Activated CD4-positive, alpha-beta T cell treated with anti-CD3 and anti-CD28 coated beads, Interleukin-2, amount 50 U/mL, for 1 hour (primary cell): ENCODE measurements around the gene MCUB.
"Not testable (repeated sequence)": the region's sequence is repeated elsewhere in the genome, so short reads cannot be mapped to it uniquely, and the experiment has no call there.

Source experiments
- DNase-seq: peaks from one replicate; pipeline ENCODE4 v3.0.0-alpha.2; 2020

Gene MCUB

GRCh38 chr4:109559983-109560686, at the start of gene MCUB:
Gene MCUB (plus strand): TSS chr4:109560246. CDS start chr4:109560338, 92 bp downstream.
- DNase-seq: peak; percentile 91

- DNase-seq: no peak
These were observed 49.4 kb upstream of the MCUB start for GRCh38 chr4:109510687-109511086.

- DNase-seq: no peak
These were observed 48.6 kb upstream of the MCUB start for GRCh38 chr4:109511414-109511813.

- not testable (repeated sequence) for DNase-seq
These were observed 46.7 kb upstream of the MCUB start for GRCh38 chr4:109513368-109513767.

- DNase-seq: no peak
These were observed 27.9 kb upstream of the MCUB start for GRCh38 chr4:109532182-109532581.

GRCh38 chr4:109545401-109545800, 14.6 kb upstream of the MCUB start:
- no peak for DNase-seq

- no peak for DNase-seq
These were observed 12.7 kb upstream of the MCUB start for GRCh38 chr4:109547394-109547793.

- DNase-seq: no peak
These were observed 11.4 kb upstream of the MCUB start for GRCh38 chr4:109548655-109549054.

- no peak for DNase-seq
These were observed 7.8 kb upstream of the MCUB start for GRCh38 chr4:109552237-109552636.

GRCh38 chr4:109553130-109553529, 6.9 kb upstream of the MCUB start:
- DNase-seq: no peak

GRCh38 chr4:109554971-109555370, 5.1 kb upstream of the MCUB start:
- no peak for DNase-seq

- no peak for DNase-seq
These were observed 2.6 kb upstream of the MCUB start for GRCh38 chr4:109557433-109557832.

GRCh38 chr4:109558095-109558494, 2.0 kb upstream of the MCUB start:
- DNase-seq: not testable (repeated sequence)

- peak; percentile 39 for DNase-seq
These were observed 442 bp upstream of the MCUB start for GRCh38 chr4:109559625-109559982.

- DNase-seq: peak; percentile 47
These were observed 828 bp downstream of the MCUB start for GRCh38 chr4:109560687-109561461.

GRCh38 chr4:109562457-109563239, 2.6 kb downstream of the MCUB start:
- DNase-seq: no peak

- DNase-seq: no peak
These were observed 11.4 kb downstream of the MCUB start for GRCh38 chr4:109571494-109571893.

GRCh38 chr4:109572154-109572553, 12.1 kb downstream of the MCUB start:
- no peak for DNase-seq

GRCh38 chr4:109574443-109574850, 14.4 kb downstream of the MCUB start:
- no peak for DNase-seq

- DNase-seq: no peak
These were observed 15.1 kb downstream of the MCUB start for GRCh38 chr4:109574931-109575804.

- no peak for DNase-seq
These were observed 16.4 kb downstream of the MCUB start for GRCh38 chr4:109576462-109576861.

- DNase-seq: no peak
These were observed 18.8 kb downstream of the MCUB start for GRCh38 chr4:109578846-109579245.

- not testable (repeated sequence) for DNase-seq
These were observed 20.0 kb downstream of the MCUB start for GRCh38 chr4:109579997-109580396.
